HG03139 (cell line): ENCODE data around the gene EPC1.
"Not testable (repeated sequence)": the region's sequence is repeated elsewhere in the genome, so short reads cannot be mapped to it uniquely, and the experiment has no call there.

Experiments
- ATAC-seq: cut with Tn5 transposase; IDR thresholded peaks from one replicate; pipeline ENCODE4 v1.9.1; 2021; ENCODE audit not compliant: unreplicated experiment

Gene EPC1

GRCh38 chr10:32373031-32373430 lies 26.1 kb upstream of the EPC1 start:
- ATAC-seq = no peak

GRCh38 chr10:32372000-32372875 lies 25.3 kb upstream of the EPC1 start:
- no peak for ATAC-seq

GRCh38 chr10:32371101-32371500 lies 24.1 kb upstream of the EPC1 start:
- ATAC-seq = no peak

DNA sequence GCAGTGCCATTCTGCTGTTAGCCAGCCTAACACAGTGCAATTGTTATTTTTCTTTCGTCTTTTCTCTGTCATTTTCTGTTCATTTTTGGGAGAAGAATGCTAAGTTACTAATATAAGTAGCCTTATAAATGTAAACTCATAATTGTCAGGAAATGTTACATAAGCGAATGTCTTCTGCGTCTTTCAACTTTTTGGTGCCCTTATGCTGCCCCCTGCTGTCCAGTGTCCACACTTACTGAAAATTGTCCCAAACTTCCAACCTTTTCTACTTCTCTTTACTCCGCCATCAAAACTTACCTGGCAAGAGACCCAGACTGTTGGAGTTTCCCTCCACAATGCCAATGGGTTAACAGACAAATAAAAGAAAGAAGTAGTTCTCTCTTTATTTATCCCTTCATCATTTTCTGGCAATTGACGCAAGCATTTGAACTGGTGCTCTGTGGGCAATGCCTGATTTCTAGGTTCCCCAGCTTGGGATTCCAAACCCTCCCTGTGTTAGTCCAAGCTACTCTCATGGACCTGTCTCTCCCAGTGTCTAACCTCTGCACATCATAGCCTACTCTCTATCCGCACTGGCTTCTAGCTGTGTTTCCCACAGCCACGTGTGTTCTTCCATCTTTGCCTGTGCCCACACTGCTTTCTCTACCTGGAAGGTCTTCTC lies 21.0 kb upstream of the EPC1 start:
- no peak for ATAC-seq

DNA sequence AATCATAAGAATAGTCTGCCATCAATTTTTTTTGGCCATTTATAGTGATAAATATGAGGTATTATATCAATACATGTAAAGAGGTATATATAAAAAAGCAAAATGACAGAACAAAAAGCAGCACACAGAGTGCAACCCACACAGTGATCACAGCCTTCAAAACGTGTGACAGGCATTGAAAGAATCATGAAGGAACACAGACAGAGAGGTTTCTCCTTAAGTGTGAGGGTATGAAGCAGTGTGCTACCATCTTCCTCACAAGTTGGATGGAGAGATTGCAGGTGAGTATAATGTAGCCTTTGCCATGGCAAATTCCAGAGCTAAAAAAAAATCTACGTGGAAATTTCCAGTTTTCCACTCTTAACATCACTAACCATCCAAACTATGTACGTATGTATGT lies 19.6 kb upstream of the EPC1 start:
- no peak for ATAC-seq

DNA sequence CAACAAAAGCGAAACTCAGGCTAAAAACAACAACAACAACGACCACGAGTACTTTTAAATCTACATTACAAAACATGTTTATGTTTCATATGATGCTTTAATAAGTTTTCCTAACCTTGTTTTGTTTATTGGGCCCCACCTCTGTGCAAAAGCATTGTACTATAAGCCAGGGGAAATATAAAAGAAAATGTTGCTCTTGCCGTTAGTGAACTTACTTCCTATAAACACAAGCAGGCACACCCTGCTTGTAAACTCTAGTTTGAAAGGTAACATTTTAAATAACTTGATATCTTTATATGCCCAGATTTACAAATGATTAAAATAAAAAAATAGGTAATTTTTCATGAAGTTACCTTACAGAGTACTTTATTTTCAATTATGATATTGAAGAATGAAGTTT lies 19.2 kb upstream of the EPC1 start:
- ATAC-seq = no peak

- not testable (repeated sequence) for ATAC-seq
Observed at GRCh38 chr10:32365404-32365803, 18.4 kb upstream of the EPC1 start.

DNA sequence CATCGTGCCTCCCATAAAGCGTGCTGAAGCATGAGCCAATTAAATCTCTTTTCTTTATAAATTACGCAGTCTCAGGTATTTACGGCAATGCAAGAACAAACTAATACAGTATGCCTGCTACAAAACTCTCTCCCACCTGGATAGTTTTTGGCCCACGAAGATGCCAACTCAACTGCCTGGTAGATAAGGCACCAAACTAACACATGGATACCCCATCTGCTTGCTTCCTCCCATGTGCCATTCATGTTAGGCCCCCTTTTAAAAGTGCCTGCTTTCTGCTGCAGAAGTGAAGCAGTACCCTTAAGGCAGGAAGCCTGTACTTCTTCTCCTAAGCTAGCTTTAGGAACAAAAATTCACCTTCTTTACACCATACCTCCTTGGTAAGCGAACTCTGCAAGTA lies 15.6 kb upstream of the EPC1 start:
- ATAC-seq = no peak

DNA sequence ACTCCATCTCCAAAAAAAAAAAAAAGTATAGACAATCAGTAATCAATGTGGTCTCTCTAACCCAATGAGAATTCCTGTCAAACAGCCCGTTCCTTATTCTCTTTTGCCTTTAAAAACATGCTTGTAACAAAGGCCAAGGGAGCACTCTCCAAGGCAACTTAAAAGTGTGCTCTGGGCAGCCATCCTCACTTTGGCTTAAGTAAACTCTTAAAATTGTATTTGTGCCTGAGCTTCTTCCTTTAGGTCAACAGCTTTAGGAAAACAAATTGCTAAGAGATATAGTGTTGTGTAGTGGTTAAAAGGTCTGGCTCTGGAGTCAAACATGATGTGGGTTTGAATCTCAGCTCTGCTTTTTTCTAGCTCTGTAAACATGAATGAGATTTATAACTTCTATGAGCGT lies 13.9 kb upstream of the EPC1 start:
- no peak for ATAC-seq

- no peak for ATAC-seq
Observed at GRCh38 chr10:32360241-32360640, 13.3 kb upstream of the EPC1 start.

GRCh38 chr10:32357056-32357735 lies 10.2 kb upstream of the EPC1 start:
- ATAC-seq = no peak

DNA sequence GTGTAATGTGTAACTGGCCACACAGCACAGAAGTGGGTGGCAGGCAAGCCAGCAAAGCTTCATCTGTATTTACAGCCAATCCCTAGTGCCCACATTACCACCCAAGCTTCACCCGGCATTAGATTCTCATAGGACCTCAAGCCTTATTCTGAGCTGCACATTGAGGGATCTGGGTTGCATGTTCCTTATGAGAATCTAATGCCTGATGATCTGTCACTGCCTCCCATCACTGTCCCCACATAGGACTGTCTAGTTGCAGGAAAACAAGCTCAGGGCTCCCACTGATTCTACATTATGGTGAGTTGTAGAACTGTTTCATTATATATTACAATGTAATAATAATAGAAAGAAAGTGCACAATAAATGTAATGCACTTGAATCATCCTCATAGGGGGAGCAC lies 7.7 kb upstream of the EPC1 start:
- ATAC-seq = not testable (repeated sequence)

DNA sequence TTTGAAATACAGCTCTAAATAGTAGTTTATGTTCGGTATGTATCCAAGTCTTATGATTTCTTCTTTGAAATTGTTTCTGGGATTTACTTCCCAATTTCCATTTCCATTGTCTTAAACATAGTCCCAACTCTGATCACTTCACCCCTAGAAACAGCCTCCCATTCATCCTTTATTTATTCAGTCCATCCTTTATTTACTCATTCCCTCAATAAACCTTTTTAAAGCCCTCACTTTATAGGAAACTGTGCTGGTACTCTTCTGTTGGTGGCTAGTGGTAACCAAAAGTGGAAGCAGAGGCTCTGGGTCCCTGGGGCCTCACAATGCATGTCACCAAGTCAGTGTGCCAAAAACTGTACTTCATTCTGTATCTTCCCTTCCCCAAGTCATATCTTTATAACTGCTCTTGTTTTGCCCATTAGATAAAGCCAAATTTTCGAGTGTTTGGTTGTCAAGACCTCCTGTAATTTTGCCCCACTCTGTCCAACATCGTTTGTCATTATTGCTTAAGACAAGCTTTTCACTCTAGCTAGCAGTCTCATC lies 3.9 kb upstream of the EPC1 start:
- ATAC-seq = no peak

- ATAC-seq = no peak
Observed at GRCh38 chr10:32349968-32350738, 3.2 kb upstream of the EPC1 start.

DNA sequence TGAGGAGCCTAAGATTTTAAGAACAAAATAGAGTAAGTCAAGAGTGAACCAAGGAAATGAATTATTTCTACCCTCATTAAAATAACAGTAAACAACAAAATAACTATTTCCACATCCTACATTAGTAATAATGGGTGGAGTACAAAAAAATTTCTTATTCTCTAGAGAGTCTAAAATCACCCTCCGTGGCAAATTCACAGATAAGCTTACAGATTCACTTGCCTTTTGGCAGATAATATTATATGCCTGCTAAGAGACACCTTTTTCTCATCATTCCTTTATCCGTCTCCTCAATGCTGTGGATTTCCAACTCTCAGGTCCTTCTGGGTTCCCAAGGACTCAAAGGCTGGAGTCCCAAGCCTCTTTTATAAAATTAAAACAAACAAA lies 2.2 kb upstream of the EPC1 start:
- no peak for ATAC-seq

DNA sequence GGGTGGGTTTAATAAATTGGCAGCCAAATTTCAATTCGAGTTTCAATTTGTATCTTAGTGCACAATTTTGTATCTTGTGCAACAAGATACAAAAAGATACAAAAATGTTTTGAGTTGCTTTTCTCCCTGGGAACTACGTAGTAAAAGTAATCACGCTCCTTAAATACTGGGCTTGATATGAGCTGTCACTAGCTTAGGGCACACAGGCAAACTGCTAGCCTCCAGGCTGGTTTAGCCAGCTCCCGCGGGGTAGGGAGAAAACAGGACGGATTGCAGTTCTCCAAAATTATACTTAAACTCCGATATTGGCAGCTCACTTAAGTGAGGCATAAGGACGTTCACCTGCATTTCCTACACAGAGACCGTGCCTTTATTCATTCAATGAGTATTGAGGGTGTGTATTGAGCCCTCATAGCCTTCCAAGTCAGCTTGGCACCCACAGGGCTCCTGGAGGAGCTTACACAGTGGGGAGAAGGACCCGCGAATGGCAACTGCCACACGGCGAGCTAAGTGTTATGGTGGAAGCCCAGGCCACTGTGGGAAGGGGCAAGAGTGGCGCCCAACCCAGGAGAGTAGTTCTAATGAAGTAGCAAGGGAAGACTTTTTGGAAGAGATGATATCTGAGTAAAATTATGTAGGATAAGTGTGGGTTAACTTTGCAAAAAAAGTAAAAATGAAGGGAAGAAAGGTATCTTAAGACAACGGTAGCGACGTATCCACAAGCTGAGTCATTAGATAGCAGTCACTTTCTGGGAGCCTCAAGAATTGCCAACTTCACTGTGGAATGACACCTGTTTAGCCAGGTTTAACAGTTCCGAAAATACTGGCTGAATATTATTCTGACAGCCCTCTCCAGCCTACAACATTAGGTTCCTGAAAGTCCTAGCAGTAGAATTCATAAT lies 1.6 kb upstream of the EPC1 start:
- no peak for ATAC-seq

- peak; percentile 15 for ATAC-seq
Observed at GRCh38 chr10:32347363-32348022, 535 bp upstream of the EPC1 start.

DNA sequence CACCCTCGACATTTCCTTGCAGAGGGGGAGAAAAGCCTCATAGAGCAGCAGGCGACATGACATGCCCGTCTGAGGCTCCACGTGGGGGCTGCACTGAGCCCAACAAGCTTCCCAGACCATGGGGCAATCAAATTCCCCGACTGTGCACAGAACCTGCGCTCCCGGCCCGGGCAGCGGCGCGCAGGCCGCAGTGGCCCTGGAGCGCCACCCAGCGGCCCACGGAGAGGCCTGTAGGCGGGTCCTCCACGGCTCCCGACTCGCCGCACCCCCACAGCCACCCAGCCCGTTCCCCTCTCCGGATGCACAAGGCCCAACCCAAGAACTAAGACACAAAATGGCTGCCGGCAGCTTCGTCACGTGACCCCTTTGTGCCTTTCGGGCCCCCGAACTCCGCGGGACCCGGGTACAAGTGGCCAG lies 816 bp downstream of the EPC1 start:
- ATAC-seq = peak; percentile 80

- no peak for ATAC-seq
Observed at GRCh38 chr10:32341596-32341995, 5.4 kb downstream of the EPC1 start.
